GM13976 (cell line): Measurements from ENCODE around the gene MARCHF11.

ENCODE experiments used
- DNase-seq: peaks from one replicate; pipeline ENCODE4 v3.0.0; 2012; ENCODE audit warnings: low spot score
- CTCF ChIP-seq: IDR thresholded peaks from 2 replicates; pipeline ENCODE4 v1.5.1; 2012; ENCODE audit warnings: borderline replicate concordance, mild to moderate bottlenecking; ENCODE audit not compliant: insufficient read depth; ENCODE audit errors: extremely low read depth, missing control alignments, control extremely low read depth
- in situ Hi-C: fragments of 300-500 bp; cut with MboI; formaldehyde crosslinking; loops from one replicate; pipeline ENCODE4 v1.12.0; 2022; ENCODE audit warnings: low sequenced_read_pairs, mixed read lengths, inconsistent platforms; ENCODE audit not compliant: unreplicated experiment

The MARCHF11 gene

DNA sequence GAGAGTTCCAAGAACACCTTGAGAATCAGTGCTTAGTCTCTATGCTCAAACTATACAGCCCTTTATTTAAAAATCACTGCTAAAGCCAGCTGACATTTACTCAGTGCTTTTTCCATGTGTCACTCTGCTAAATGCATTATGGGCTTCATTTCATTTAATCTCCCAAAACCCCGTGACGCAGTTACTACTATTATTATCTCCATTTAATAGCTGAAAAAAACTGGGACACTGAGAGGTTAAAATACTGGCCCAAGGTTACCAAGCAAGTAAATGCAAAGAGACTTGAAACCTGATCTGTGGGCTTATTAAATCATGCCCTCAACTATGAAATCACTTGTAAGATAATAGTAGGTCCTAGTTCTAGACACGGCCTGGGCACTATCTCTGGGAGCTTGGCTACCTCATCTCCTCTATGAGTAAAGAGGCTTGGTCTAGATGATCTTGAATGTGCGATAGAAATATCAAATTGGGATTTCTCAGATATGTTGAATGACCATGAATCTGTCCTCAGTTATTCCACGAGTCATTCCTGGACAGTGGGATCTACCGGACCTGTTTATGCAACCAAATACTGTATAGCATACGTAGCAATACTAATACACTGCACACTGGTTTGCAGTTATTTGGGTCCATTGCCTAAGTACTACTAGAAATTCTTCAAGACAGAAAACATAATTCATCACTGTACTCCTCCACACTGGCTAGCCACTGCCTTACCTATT lies 32.3 kb downstream of the MARCHF11 start:
- in situ Hi-C loops = no loop called here
- no peak for TF ChIP-seq CTCF

GRCh38 chr5:16144416-16144815 lies 35.2 kb downstream of the MARCHF11 start:
- in situ Hi-C loops = no loop called here
- DNase-seq = no peak
- TF ChIP-seq CTCF = no peak

More for the DNA sequence above, 32.3 kb downstream of the MARCHF11 start:
- no peak for DNase-seq

GRCh38 chr5:16143361-16144049 lies 36.1 kb downstream of the MARCHF11 start:
- TF ChIP-seq CTCF = no peak
- no peak for DNase-seq
- in situ Hi-C loops = no loop called here

DNA sequence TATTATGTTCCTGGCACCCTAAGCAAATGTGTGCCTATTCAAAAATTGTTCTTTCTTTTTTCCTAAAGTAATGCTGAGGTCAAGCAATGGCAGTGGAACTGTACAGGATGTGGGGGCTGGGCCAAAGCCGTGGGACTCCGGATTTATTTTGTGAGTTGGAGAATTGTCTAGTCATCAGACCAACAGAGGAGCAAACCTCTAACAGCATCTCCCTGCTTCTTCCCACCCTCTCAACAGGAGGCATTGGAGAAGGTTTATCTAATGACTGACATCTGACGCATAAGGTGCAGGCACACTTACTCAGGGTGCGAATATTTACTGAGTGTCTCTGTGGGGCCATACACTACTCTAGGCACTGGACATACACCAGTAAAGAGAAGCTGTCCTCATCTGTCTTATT lies 38.6 kb downstream of the MARCHF11 start:
- TF ChIP-seq CTCF = no peak
- no peak for DNase-seq
- in situ Hi-C loops = no loop called here

GRCh38 chr5:16140417-16140816 lies 39.2 kb downstream of the MARCHF11 start:
- no peak for TF ChIP-seq CTCF
- in situ Hi-C loops = no loop called here
- DNase-seq = no peak

GRCh38 chr5:16137177-16137576 lies 42.4 kb downstream of the MARCHF11 start:
- no peak for TF ChIP-seq CTCF
- DNase-seq = no peak
- in situ Hi-C loops = no loop called here

DNA sequence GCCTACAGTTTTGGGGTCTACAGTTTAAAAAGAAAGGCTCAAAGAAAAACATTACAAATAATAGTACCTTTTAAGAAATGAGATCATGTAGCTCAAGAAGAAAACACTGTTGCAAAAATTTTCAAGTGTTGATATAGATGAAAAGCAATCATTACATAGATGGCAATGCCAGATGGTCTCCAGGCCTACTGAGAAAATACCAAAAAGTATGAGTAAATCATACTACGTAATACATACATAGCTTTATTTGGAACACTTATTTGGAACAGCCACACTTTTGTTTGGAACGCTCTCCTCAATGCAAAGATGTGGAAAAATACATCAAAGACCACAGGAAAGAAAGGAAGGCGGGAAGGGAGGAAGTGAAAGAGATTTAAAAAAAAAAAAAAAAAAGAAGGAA lies 44.1 kb downstream of the MARCHF11 start:
- no peak for TF ChIP-seq CTCF
- DNase-seq = no peak
- in situ Hi-C loops = no loop called here
